CD4-positive, alpha-beta T cell treated with Interleukin-21 for 1 hour (primary cell): ENCODE results near the gene ZC3H8.

Experiments used
- DNase-seq: peaks from one replicate; pipeline ENCODE4 v3.0.0-alpha.2; 2020

ZC3H8 gene

GRCh38 chr2:112194482-112194881, 60.4 kb downstream of the ZC3H8 start:
- no peak for DNase-seq

DNA sequence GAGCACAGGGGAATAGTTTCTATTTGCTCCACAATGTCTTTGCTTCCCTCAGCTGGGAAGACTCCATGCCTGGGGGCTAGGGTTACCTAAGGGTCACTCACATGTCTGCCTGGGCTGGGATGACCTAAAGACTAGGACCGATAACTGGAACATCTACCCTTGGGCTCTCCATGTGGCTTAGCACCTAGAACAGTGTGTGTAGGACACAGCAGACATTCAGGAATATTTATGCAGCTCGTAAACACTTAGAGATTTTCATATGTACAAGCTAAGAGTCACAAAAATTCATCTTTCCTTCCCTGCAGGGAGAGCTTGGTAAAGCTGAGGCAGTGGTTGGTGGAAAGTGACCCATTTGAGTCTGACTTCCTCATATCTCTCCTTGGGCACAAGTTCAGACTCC, 60.8 kb downstream of the ZC3H8 start:
- no peak for DNase-seq

- DNase-seq = no peak
Measured at GRCh38 chr2:112189001-112189556, 65.8 kb downstream of the ZC3H8 start.

DNA sequence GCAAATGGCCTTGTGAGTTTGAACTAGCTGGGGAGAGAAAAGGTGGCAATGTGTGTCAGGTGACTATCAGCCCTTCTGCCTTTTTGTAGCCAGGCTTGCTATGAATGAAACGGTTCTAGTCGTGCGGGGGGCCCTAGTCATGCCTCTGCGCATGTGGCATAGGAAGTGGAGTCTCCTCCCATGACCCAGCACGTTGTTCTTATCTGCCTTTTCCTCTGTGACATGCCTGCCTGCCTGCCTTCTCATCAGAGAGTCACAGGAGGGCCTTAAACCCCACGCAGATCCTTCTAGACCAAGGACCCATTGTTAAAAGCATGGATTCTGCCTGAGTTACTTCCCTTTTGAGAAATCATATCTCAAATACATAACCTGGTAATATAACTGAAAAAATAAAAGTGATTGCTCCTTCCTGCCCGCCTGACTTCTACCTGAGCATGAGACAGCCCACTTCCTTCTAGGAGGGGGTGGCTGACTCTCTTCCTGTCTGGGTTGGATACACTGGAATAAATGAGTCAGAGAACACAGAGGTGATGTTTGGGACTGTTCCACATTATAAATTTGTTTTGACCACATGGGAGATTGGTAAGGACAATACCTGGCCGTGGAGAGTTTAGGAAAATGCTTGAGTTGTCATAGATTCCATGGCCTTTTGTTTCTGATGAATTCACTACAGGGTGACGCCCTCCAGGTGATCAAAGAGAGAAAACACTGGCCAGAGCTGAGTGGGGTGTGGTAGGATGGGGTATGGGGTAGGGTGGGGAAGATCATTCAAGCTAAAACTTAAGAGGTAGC, 66.8 kb downstream of the ZC3H8 start:
- DNase-seq = peak; percentile 86

- DNase-seq = no peak
Measured at GRCh38 chr2:112187046-112187715, 67.7 kb downstream of the ZC3H8 start.

DNA sequence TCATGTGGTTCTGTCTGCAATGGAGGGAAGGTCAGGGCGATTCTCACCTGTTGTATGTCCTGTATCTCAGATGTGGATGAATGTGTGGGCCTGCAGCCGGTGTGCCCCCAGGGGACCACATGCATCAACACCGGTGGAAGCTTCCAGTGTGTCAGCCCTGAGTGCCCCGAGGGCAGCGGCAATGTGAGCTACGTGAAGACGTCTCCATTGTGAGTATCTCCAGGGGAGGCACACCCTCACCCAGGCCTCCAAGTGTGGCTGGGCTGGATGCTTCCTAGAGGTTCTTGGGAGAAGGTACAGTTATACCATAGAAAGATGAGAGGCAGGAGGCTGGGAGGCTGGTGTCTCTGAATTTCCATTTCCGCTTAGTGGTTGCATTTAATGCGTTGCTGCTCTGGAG, 69.7 kb downstream of the ZC3H8 start:
- DNase-seq = no peak

DNA sequence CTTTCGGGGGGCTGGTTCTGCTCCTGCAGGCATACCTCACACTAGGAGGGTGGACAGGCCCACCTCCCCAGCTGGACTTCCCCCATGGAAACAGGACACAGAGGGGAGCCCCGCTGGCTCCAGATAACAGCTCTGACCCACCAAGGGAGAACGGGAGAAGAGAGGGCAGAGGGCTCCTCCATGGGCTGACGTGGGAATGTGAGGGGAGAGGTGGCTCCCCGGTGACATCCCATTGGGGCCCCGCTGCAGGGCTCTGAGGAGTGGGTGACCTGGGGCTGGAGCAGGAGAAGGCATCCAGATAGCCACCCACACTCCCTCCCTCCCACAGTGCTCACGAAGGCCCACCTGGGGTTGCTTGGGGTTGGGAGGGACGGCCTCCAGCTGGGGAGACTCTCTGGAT, 70.7 kb downstream of the ZC3H8 start:
- no peak for DNase-seq

DNA sequence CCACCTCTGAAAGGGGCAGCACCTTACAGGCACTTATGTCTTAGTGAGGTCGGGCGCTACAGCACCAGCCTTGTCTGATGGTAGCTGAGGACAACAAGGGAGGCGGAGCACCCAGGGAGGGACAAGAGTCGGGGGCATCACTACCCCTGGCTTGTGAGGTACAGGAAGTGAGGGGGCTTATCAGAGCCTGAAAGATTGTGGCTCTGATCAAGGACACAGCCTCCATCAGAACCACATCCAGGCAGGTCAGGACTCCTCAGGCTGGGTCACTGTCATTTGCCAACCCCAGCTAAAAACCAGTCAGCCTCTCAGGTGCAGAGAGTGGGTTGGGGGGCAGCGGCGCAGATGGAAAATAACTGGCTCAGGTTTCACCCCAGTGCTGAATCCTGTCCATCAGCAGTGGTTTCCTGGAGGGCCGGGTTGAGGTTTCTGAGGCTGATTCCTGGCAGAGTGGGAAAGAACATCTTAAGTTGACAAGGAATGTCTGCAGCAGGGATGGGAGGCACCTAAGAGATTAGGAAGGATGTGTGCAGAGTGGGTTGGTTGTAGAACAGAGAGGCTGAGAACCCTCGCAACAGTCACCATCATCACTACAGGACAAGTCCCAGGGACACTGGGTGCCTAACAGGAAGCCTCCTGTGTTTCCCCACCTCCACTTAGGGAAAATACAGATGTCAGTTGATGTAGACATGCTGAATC, 71.4 kb downstream of the ZC3H8 start:
- no peak for DNase-seq

DNA sequence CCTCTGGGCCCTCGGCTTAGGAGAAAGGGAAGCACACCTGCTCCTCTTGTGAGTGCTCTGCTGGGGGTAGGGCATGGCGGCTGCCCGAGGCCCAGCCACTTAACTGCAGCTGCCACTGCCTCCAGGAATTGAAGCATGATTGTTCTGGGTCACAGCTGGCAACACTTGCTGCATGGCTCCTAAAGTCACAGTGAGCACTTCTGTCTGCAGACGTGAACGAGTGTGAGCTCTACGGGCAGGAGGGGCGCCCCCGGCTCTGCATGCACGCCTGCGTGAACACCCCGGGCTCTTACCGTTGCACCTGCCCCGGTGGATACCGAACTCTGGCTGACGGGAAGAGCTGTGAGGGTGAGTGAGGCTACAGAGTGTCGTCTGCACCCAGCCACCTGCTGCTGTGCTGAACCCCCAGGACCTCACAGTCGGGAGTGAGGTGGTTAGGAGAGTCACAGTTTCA, 72.2 kb downstream of the ZC3H8 start:
- DNase-seq = peak; percentile 54

DNA sequence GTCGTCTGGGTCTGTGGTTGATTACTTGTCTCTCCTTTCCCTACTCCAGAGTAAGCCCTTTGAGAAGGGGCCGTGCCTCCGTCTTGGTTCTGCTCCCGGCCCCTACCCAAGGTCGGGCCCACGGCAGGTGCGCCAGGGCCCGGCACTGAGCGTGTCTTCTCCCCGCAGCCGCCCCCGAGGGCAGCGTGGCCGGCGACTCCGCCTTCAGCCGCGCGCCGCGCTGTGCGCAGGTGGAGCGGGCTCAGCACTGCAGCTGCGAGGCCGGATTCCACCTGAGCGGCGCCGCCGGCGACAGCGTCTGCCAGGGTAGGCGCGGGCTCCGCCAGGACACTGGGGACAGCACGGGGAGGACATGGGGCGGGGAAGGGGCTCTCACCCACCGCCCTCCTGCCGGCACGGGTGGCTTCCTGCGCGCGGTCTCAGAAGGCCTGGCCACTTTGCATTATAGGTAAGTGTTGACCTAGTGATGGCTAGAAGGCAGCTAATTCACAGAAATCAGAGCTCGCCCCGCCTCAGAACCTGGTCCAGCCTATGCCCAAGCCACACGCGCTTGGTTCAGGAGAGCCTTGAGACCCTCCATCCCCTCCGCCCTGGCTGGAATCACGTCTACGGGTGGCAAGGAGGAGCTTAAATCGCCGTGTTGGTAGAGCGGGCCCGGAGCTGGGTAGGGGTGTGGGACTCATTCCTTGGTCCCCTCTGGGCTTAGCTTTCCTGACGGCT, 73.1 kb downstream of the ZC3H8 start:
- DNase-seq = peak; percentile 75

- DNase-seq = no peak
Measured at GRCh38 chr2:112175958-112176573, 78.8 kb downstream of the ZC3H8 start.

DNA sequence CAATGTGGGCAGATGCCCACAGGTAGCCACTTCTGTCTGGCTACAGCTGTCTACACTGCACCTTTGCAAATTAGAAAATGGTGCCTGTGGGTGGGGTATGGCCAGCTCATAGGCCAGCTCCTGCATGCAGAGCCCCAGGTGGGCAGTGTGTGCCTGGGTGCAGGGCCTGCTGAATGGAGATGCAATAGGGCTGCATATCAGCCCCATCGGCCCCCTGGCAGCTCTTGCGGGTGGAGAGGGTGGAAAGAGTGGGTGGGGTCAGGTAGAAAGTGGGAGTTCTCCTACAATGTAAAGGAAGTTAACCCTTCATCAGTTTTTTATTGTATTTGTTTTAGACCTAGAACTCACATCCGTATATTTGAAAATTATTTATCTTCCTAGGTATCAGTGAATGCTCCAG, 79.5 kb downstream of the ZC3H8 start:
- no peak for DNase-seq

- no peak for DNase-seq
Measured at GRCh38 chr2:112174383-112174782, 80.5 kb downstream of the ZC3H8 start.

DNA sequence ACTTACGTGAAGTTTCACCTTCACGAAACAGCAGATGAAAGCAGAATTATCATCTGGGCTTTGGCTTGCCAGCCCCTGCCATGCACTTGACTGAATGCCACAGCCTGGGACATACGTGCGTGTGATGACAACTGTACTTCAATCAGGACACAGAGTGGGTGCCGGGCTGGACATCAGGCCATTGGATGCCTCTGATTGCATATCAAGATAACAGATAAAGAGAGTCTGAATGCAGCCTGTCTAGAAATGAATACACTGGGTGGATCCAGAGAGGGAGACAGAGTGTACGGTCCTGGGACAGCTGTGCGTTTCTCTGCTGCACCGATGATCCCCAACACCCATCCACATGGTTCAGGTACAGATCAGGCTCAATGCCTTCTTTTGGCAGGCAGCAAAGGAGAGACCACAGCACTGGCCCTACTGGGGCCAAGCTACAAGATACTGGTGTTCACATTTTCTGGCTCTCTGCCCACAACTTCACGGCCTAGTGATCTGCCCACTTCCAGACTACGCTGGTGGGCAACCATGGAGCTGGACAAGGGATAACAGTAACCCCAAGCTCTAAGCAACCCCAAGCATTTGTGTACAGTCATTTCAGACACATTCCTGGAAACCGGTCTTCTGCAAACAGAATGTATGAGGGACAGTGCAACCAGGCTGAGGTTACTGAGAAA, 81.1 kb downstream of the ZC3H8 start:
- DNase-seq = no peak

DNA sequence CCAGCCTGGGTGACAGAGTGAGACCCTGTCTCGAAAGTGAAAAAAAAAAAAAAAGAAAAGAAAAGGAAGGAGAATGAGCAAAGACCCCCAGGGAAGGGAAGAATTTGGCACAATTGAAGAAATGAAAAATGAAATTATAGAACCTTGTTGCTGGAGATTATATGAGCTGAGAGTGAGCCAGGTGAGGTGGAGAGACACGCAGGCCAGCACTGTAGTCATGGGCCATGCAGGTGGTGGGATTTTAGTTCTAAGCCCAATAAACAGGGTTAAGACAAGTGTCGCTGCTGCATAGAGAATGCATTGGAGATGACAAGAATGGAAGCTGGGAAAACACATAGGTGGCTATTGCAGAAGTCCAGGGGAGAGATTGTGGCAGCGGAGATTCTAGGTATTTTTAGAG, 84.3 kb downstream of the ZC3H8 start:
- no peak for DNase-seq

- no peak for DNase-seq
Measured at GRCh38 chr2:112168422-112169124, 86.3 kb downstream of the ZC3H8 start.

DNA sequence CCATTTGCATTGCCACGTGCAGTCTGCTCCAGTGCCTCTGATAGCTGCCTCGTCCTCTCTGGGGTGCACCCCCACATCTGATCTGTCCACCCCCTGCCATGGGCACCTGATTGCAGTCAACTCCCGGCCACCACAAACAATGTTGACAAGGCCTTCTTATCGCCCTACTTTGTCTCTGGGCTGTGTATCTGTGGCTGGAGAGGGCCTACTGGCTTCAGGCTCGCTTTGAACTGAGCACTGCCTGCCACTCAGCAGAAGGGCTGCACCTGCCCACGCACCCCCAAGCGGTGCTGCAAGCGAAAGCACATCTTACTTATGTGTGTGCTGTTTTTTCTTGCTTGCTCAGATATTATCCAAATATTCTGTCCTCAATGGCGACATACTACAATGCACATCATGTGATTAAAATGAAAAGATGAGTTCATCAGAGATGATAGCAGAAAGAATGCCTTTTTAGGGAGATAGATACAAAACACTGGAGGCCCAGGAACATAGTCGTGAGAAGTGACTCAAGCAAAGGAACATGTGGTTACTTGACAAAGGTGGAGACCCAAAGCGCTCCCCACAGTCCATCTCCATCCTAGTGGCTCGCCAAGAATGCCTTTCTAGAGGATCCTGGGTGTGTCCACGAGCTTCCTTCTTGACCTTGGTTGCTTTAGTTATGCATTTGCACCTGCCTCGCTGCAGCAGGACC, 87.9 kb downstream of the ZC3H8 start:
- DNase-seq = no peak

DNA sequence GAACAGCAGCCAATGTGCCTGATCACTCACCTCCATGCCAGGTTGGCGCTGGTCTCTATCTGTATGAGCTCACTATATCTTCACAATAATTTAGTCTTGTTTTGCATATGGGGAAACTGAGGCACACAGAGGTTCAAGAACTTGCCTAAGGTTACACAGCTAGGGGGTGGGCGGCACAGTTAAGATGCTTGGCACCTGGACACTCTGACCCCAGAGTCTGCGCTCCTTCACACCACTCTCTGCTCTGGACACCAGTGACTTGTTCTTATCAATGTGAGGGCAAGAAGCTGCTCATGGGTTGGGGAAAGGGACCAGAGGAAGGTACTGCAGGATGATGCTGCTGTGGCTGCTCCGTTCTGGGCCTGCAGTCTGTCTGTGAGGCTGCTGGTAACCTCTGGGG, 89.5 kb downstream of the ZC3H8 start:
- no peak for DNase-seq

GRCh38 chr2:112164876-112165275, 90.0 kb downstream of the ZC3H8 start:
- no peak for DNase-seq

DNA sequence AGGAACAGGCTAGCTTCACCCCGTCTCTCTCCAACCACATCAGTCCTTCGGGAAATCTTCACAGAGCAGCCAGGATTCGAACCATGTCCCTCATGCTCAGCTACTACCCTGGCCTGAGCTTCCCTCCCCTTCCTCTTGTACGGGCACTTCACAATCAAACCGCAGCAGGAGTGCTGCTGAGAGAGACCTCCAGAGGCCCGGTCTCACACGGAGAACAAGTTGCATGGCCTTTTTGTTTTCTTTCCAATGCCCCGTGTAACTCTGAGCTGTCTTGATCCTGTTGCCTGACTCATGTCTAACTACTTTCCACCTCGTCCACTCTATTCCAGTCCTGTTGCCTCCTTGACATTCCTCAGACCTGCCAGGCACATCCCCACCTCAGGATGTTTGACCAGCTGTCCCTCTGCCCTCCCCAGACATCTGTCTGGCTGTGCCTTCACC, 91.3 kb downstream of the ZC3H8 start:
- no peak for DNase-seq
